Activated T-cell treated with anti-CD3 and anti-CD28 coated beads for 4 hours (primary cell): ENCODE measurements around the gene ZNHIT2.
A peak's percentile ranks its signal among the peaks of the same experiment; 100 is the strongest.
"Not testable (repeated sequence)": the region's sequence is repeated elsewhere in the genome, so short reads cannot be mapped to it uniquely, and the experiment has no call there.

Experiments
- DNase-seq: peaks from one replicate; pipeline ENCODE4 v3.0.0-alpha.2; 2020

Gene ZNHIT2

GRCh38 chr11:65118891-65119669 is 1.6 kb upstream of the ZNHIT2 start:
- not testable (repeated sequence) for DNase-seq

- no peak for DNase-seq
Observed at GRCh38 chr11:65118097-65118837, 766 bp upstream of the ZNHIT2 start.

- peak; percentile 45 for DNase-seq
Observed at GRCh38 chr11:65116370-65117205, 913 bp downstream of the ZNHIT2 start.

GRCh38 chr11:65115361-65116082 is 2.0 kb downstream of the ZNHIT2 start:
- DNase-seq: no peak

- no peak for DNase-seq
Observed at GRCh38 chr11:65114538-65115171, 2.8 kb downstream of the ZNHIT2 start.

GRCh38 chr11:65113839-65114238 is 3.7 kb downstream of the ZNHIT2 start:
- DNase-seq: no peak

- DNase-seq: no peak
Observed at GRCh38 chr11:65113361-65113756, 4.1 kb downstream of the ZNHIT2 start.

- peak; percentile 57 for DNase-seq
Observed at GRCh38 chr11:65112546-65113360, 4.7 kb downstream of the ZNHIT2 start.

GRCh38 chr11:65111744-65112545 is 5.6 kb downstream of the ZNHIT2 start, which contains the start of gene TM7SF2:
TSS of gene TM7SF2 (plus strand) at chr11:65111872. CDS start at chr11:65112016, 144 bp downstream.
- peak; percentile 91 for DNase-seq

DNA sequence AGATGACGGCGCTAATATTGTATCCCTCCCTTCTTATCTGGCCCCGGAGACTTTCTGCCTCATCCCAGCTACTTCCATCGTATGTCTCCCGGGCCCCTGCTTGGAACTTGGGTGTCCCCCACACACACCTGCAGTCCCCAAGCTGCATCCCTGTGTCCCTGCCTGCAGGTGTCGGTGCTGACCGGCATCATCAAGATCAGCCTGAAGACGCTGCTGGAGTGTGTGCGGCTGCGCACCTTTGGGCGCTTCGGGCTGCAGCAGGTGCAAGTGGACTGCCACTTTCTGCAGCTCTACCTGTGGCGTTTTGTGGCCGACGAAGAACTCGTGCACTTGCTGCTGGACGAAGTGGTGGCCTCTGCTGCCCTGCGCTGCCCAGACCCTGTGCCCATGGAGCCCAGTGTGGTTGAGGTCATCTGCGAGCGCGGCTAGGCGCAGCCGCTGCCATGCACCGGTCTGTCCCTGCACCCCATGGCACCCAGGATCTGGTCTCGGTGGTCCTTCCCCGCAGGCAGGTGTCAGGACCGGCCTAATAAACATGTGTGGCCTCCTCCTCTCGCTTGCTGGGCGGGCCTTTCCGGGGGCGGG is 6.2 kb downstream of the ZNHIT2 start:
- no peak for DNase-seq

- peak; percentile 99 for DNase-seq
Observed at GRCh38 chr11:65110354-65110861, 7.1 kb downstream of the ZNHIT2 start.

DNA sequence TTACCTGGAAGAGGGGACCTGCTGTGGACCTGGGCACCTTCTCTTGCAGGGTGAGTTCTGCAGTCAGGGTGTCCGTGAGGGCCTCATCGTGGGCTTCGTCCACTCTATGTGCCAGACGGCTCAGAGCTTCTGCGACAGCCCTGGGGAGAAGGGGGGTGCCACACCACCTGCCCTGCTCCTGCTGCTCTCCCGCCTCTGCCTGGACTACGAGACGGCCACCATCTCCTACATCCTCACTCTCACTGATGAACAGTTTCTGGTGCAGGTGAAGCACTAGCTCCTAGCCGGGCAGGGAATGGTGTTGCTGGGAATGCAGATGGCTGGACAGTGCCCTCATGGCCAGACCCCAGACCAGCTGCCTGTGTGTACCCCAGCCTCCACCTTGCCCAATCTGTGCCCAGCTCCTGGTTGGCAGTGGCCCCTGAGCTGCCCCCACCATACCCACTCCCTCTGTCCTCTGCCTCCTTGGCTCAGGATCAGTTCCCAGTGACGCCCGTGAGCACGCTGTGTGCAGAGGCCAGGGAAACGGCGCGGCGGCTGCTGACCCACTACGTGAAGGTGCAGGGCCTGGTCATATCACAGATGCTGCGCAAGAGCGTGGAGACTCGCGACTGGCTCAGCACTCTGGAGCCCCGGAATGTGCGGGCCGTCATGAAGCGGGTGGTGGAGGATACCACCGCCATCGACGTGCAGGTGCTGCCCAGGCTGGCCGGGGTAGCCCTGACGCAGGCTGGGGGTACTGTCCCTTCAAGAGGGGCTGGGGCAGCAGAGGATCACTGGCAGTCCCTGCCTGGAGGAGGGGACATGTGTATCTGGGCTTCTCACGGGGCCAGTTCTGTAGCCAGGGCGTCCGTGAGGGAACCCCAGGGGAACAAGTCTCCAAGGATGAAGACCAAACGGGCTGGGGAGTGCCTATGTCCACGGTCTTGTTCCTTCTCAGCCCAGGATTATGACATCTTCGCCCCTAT is 8.0 kb downstream of the ZNHIT2 start:
- no peak for DNase-seq

- DNase-seq: no peak
Observed at GRCh38 chr11:65108469-65109123, 8.9 kb downstream of the ZNHIT2 start.

DNA sequence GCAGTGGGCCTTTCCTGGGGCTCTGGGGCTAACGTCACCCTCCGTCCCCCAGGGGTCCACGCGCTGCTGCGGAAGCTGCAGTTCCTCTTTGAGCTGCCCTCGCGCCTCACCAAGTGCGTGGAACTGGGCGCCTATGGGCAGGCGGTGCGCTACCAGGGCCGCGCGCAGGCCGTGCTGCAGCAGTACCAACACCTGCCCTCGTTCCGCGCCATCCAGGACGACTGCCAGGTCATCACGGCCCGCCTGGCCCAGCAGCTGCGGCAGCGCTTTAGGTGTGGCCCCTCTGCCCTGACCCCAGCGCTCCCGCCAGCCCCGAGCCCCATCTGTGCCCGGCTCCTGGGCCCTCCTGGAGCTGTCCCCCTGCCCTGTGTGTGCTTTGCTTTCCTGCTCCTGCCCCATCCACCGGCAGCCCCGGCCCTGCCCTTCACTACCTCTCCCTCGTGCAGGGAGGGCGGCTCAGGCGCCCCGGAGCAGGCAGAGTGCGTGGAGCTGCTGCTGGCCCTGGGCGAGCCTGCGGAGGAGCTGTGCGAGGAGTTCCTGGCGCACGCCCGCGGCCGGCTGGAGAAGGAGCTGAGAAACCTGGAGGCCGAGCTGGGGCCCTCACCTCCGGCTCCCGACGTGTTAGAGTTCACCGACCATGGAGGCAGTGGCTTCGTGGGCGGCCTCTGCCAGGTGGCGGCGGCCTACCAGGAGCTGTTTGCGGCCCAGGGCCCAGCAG is 9.6 kb downstream of the ZNHIT2 start:
- no peak for DNase-seq

DNA sequence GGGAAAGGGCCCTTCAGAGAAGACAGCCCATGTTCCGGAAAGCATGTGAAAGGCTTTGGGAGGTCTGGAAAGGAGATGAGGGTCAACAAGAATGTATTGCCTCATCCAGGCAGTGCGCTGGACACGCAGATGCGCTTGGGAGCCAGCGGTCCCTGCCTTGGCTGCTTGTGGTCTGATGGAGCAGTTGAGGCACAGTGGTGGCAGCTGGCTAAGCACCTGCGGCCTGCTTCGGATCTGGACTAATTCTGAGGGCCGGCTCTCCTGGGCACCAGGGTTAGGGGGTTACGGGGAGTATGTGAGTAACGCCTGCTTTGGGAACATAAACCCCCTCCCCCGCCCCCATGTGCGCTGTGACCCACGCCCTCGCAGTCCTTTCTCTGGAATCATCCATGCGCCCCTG is 10.4 kb downstream of the ZNHIT2 start:
- no peak for DNase-seq

GRCh38 chr11:65104628-65105027 is 12.9 kb downstream of the ZNHIT2 start:
- DNase-seq: no peak

DNA sequence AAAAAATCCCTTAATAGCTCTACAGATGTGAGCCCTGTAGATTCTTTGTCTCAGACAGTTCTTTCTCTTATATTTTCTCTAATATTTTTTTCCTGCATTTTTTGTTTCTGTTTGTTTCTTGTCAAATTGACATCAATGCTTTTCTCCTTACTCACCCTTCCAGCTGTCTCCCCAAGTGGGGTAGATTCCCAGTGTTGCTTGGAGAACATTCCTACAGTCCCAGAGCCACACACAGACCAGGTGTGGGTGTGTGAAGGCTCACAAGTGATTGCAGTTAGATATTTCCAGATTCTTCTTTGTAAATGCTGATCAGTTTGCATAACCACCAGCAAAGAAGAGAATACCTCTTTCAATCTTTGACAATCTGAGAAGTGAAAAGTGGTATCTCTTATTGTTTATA is 14.0 kb downstream of the ZNHIT2 start:
- DNase-seq: no peak
